ENCODE results near the gene EHF. TPM values are rescaled to one million over a fixed set of nuclear protein-coding genes. Genes with fewer than 3 reads are reported as not detected.

EHF gene
- polyA plus RNA-seq, 1 of the 3 experiments (the other 2 are of a cell fraction): not detected

GRCh38 chr11:34620202-34620601 lies 691 bp upstream of the EHF start:
- no peak for DNase-seq
- Histone ChIP-seq H3K36me3 (replicated peaks in 1 of 2; ENCODE audit: control insufficient read depth in 1 of 2, insufficient read depth in 2 of 2, low read length in 1 of 2) (no peaks in the 10 kb centered on the region), H3K4me3 (ENCODE audit: low read depth in 2 of 2, low read length in 1 of 2) (no peak overlapping the region), H4K20me1 (ENCODE audit: insufficient read depth) (no peaks in the 10 kb centered on the region), H3K4me2 (no peak overlapping the region), H3K4me1 (ENCODE audit: control insufficient read depth in 1 of 2, insufficient read depth in 2 of 2, low read depth in 1 of 2, low read length in 1 of 2) (peaks cover 0 to 7% of the 10 kb centered on the region in 2 experiments; a peak in 1 of 4 replicates), H3K27me3 (ENCODE audit: insufficient read depth) (peaks cover 5% of the 10 kb centered on the region; the same call in 1 of the 2 replicates), H3K9ac (no peak overlapping the region), H3K9me2 (no peaks in the 10 kb centered on the region), H3K9me3 (no peaks in the 10 kb centered on the region), H3K27ac (ENCODE audit: low read depth in 2 of 2, low read length in 1 of 2) (no peak overlapping the region), H3F3A (replicated peaks; ENCODE audit: insufficient read depth) (no peaks in the 10 kb centered on the region), H2AFZ (ENCODE audit: low read depth) (no peak overlapping the region), H3K79me2 (ENCODE audit: insufficient read depth) (no peaks in the 10 kb centered on the region)
- whole genome bisulfite sequencing (ENCODE audit: low lambda C conversion rate): 61% methylated on average over 2 of the region's 2 CpGs
- POLR2A ChIA-PET: no interaction called here
- TF ChIP-seq CHD2 (IDR thresholded peaks at IDR 0.05; ENCODE audit: low read length, partially characterized antibody) (no peak), RCOR1 (IDR thresholded peaks at IDR 0.05; ENCODE audit: low read length) (no peak), TCF12 (IDR thresholded peaks at IDR 0.05) (no peak), TAF1 (IDR thresholded peaks at IDR 0.05; ENCODE audit: borderline replicate concordance, low read depth, low read length) (no peak), FOSL2 (IDR thresholded peaks at IDR 0.05; ENCODE audit: borderline replicate concordance, low read depth) (no peak), JUND (IDR thresholded peaks at IDR 0.05) (no peak), GATA2 (CRISPR knock-in tag; IDR thresholded peaks at IDR 0.05) (no peak), MXI1 (IDR thresholded peaks at IDR 0.05; ENCODE audit: low read depth, low read length) (no peak), USF1 (IDR thresholded peaks at IDR 0.05; ENCODE audit: borderline replicate concordance, low read depth) (no peak), TEAD4 (IDR thresholded peaks at IDR 0.05; ENCODE audit: borderline replicate concordance, insufficient read depth) (no peak), RFX5 (IDR thresholded peaks at IDR 0.05; ENCODE audit: low read length) (no peak), MEF2A (IDR thresholded peaks at IDR 0.05; ENCODE audit: borderline replicate concordance, low read depth) (no peak), YY1 (IDR thresholded peaks at IDR 0.05; ENCODE audit: low read depth) (no peak), ZBTB33 (IDR thresholded peaks at IDR 0.05; ENCODE audit: borderline replicate concordance, low read depth) (no peak), EP300 (IDR thresholded peaks at IDR 0.05; ENCODE audit: borderline replicate concordance in 1 of 2, low read depth in 1 of 2, low read length in 1 of 2) (no peak), SMC3 (IDR thresholded peaks at IDR 0.05; ENCODE audit: low read depth, low read length) (no peak)
- TF ChIP-seq, protein P1, sequence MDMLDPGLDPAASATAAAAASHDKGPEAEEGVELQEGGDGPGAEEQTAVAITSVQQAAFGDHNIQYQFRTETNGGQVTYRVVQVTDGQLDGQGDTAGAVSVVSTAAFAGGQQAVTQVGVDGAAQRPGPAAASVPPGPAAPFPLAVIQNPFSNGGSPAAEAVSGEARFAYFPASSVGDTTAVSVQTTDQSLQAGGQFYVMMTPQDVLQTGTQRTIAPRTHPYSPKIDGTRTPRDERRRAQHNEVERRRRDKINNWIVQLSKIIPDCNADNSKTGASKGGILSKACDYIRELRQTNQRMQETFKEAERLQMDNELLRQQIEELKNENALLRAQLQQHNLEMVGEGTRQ (IDR thresholded peaks at IDR 0.05; ENCODE audit: borderline replicate concordance, low read depth, low read length): no peak
- TF ChIP-seq, protein P2, sequence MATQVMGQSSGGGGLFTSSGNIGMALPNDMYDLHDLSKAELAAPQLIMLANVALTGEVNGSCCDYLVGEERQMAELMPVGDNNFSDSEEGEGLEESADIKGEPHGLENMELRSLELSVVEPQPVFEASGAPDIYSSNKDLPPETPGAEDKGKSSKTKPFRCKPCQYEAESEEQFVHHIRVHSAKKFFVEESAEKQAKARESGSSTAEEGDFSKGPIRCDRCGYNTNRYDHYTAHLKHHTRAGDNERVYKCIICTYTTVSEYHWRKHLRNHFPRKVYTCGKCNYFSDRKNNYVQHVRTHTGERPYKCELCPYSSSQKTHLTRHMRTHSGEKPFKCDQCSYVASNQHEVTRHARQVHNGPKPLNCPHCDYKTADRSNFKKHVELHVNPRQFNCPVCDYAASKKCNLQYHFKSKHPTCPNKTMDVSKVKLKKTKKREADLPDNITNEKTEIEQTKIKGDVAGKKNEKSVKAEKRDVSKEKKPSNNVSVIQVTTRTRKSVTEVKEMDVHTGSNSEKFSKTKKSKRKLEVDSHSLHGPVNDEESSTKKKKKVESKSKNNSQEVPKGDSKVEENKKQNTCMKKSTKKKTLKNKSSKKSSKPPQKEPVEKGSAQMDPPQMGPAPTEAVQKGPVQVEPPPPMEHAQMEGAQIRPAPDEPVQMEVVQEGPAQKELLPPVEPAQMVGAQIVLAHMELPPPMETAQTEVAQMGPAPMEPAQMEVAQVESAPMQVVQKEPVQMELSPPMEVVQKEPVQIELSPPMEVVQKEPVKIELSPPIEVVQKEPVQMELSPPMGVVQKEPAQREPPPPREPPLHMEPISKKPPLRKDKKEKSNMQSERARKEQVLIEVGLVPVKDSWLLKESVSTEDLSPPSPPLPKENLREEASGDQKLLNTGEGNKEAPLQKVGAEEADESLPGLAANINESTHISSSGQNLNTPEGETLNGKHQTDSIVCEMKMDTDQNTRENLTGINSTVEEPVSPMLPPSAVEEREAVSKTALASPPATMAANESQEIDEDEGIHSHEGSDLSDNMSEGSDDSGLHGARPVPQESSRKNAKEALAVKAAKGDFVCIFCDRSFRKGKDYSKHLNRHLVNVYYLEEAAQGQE (IDR thresholded peaks at IDR 0.05; ENCODE audit: low read depth, low read length): no peak
- TF ChIP-seq, protein P3, sequence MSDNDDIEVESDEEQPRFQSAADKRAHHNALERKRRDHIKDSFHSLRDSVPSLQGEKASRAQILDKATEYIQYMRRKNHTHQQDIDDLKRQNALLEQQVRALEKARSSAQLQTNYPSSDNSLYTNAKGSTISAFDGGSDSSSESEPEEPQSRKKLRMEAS (IDR thresholded peaks at IDR 0.05; ENCODE audit: low read depth): no peak
- TF ChIP-seq, protein P4, sequence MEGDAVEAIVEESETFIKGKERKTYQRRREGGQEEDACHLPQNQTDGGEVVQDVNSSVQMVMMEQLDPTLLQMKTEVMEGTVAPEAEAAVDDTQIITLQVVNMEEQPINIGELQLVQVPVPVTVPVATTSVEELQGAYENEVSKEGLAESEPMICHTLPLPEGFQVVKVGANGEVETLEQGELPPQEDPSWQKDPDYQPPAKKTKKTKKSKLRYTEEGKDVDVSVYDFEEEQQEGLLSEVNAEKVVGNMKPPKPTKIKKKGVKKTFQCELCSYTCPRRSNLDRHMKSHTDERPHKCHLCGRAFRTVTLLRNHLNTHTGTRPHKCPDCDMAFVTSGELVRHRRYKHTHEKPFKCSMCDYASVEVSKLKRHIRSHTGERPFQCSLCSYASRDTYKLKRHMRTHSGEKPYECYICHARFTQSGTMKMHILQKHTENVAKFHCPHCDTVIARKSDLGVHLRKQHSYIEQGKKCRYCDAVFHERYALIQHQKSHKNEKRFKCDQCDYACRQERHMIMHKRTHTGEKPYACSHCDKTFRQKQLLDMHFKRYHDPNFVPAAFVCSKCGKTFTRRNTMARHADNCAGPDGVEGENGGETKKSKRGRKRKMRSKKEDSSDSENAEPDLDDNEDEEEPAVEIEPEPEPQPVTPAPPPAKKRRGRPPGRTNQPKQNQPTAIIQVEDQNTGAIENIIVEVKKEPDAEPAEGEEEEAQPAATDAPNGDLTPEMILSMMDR (IDR thresholded peaks at IDR 0.05): no peak
- CTCF ChIA-PET: no interaction called here

All from SK-N-SH (cell line).